Heart left ventricle (tissue), 16 donors: ENCODE data around the gene FAHD2A. TPM values are rescaled to one million over a fixed set of nuclear protein-coding genes. Genes with fewer than 3 reads are reported as not detected.

Experiments
- ATAC-seq, 4 donors: fragments of 200-7000 bp; cut with Tn5 transposase; one replicate each; pipeline ENCODE4 v1.9.1; 2020 to 2022; ENCODE audit warnings: moderate library complexity in 4 of 4, mild to moderate bottlenecking in 3 of 4, moderate number of reproducible peaks in 1 of 4
- DNase-seq, 5 donors: peaks; one replicate each; pipeline ENCODE4 v3.0.0-alpha.2; 2020
- H3K27ac ChIP-seq, 12 donors: fragments of 200-600 bp; sonication (generic) in 4 of 12; one replicate each; pipeline versions ENCODE4 v1.5.0 to v1.8.0; 2016 to 2022; ENCODE audit warnings: mild to moderate bottlenecking in 2 of 12
- H3K27me3 ChIP-seq, 9 donors: fragments of 200-600 bp; sonication (generic) in 2 of 9; one replicate each; pipeline versions ENCODE4 v1.5.1 to v1.8.0; 2016 to 2022; ENCODE audit warnings: mild to moderate bottlenecking in 3 of 9
- H3K36me3 ChIP-seq, 9 donors: fragments of 200-600 bp; sonication (generic) in 2 of 9; one replicate each; pipeline versions ENCODE4 v1.5.0 to v1.8.0; 2018 to 2022; ENCODE audit warnings: mild to moderate bottlenecking in 2 of 9
- H3K4me1 ChIP-seq, 12 donors: fragments of 200-600 bp; sonication (generic) in 4 of 12; one replicate each; pipeline versions ENCODE4 v1.5.0 to v1.8.0; 2016 to 2022; ENCODE audit warnings: mild to moderate bottlenecking in 3 of 12
- H3K4me3 ChIP-seq, 12 donors: fragments of 200-600 bp; sonication (generic) in 4 of 12; one replicate each; pipeline versions ENCODE4 v1.5.0 to v1.8.0; 2017 to 2022; ENCODE audit warnings: mild to moderate bottlenecking in 9 of 12, moderate library complexity in 4 of 12
- H3K9me3 ChIP-seq, 12 donors: fragments of 200-600 bp; sonication (generic) in 4 of 12; one replicate each; pipeline versions ENCODE4 v1.5.0 to v1.8.0; 2016 to 2022; ENCODE audit warnings: mild to moderate bottlenecking in 1 of 12
- POLR2A ChIP-seq, 2 donors: fragments of 450-650 bp; IDR thresholded peaks; one replicate each; pipeline ENCODE4 v1.6.1; 2017; ENCODE audit warnings: antibody characterized with exemption in 2 of 2, mild to moderate bottlenecking in 2 of 2, moderate library complexity in 2 of 2
- WGBS, 4 donors: extraction: QIAGEN DNeasy Blood & Tissue Kit in 2 of 4; methylation state at CpG; one replicate each; pipeline versions ENCODE4 v1.1.5 to v1.1.7; 2013 to 2018; 5-methylcytosine and 5-hydroxymethylcytosine counted together
- intact Hi-C, 10 donors: fragments of 100-400 bp; cut with DNase I; formaldehyde crosslinking; loops; one replicate each; pipeline versions ENCODE4 v1.11.1 to v1.14.2; 2022
- polyA plus RNA-seq, 2 donors: library from polyadenylated mRNA; stranded (reverse); fragments of 200-250 nt; gene quantifications; one replicate each; pipeline ENCODE4 v1.2.3, GENCODE V29; 2013
- total RNA-seq, 9 donors: library from RNA; depleted of rRNA in 2 of 9; stranded (reverse); fragments of >200 nt in 2 of 9; fragmentation: NEBNext Ultra II Directional in 3 of 9; extraction: Animal tissue kit (Norgen Biotek cat#: 25700) in 3 of 9; gene quantifications; one replicate each; pipeline versions ENCODE4 v1.1.0 to v1.2.4, GENCODE V29; 2016 to 2023
- TF ChIP-seq, protein P1 (sequence below), 12 donors: fragments of 200-600 bp; sonication (generic) in 4 of 12; IDR thresholded peaks; one replicate each; pipeline versions ENCODE4 v1.5.0 to v1.8.0; 2018 to 2022; ENCODE audit warnings: antibody characterized with exemption in 12 of 12, mild to moderate bottlenecking in 5 of 12
- donor health status: ischemic (EF 13 %, LVEDD 7.1; RV severe dilation, severe dysfunction).
- donor health status: healthy with polysubstance abuse.
- donor health status: DM: no; HTN: yes; CAD: no.
- donor health status: DM: no; HTN: no; CAD: no.
- donor health status: ischemic (EF 25% LVEDD 6.9; RV normal size, moderate dysfunction).
- donor health status: ischemic (EF 25% LVEDD 5.7; RV mildly dilated, moderate dysfunction).
- donor health status: healthy.
- donor health status: DM: yes; HTN: yes; CAD: no.
- donor health status: ischemic (EF 35%, LVEDD 5.7; RV mildly dilated, moderate dysfunction).
- donor health status: nonischemic (EF 11% LVEDD 7.7; RV severe dilation, severe dysfunction).
- donor health status: DM: yes; HTN: yes; CAD: no.
- donor health status: PGD.
- donor health status: ischemic (EF 29% LVEDD 5.4; RV normal size, mild dysfunction).
- donor health status: nonischemic (EF 23%, LVEDD 6.1; RV moderate dilation, normal function).

The FAHD2A gene
- total and polyA plus RNA-seq, 11 donors, result 26.2 to 51.7 (median 34.6) TPM

DNA sequence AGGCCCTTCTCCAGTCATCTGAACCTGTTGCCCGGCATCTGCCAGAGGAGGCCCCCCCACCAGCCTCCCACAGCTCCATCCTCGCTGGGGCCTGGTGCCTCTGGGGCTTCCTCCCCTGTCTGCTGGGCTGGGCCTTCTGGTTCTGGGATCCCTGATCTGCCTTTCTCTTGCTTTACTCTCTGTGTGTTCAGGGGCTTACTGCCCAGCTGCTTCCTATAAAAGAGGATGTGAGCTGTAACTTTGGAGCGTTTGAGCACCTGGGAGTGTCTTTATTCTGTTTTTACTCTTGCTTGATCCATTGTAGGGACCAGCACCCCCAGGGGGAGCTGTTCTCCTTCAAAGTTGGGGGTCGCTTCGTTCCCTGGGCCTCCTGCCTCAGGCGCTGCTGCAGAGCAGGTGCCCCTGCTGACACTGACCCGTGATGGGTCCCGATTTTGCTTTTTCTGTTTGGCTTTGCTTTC, 23.1 kb upstream of the FAHD2A start:
- TF ChIP-seq POLR2A (IDR thresholded peaks at IDR 0.05), result no peak
- TF ChIP-seq, protein P1, sequence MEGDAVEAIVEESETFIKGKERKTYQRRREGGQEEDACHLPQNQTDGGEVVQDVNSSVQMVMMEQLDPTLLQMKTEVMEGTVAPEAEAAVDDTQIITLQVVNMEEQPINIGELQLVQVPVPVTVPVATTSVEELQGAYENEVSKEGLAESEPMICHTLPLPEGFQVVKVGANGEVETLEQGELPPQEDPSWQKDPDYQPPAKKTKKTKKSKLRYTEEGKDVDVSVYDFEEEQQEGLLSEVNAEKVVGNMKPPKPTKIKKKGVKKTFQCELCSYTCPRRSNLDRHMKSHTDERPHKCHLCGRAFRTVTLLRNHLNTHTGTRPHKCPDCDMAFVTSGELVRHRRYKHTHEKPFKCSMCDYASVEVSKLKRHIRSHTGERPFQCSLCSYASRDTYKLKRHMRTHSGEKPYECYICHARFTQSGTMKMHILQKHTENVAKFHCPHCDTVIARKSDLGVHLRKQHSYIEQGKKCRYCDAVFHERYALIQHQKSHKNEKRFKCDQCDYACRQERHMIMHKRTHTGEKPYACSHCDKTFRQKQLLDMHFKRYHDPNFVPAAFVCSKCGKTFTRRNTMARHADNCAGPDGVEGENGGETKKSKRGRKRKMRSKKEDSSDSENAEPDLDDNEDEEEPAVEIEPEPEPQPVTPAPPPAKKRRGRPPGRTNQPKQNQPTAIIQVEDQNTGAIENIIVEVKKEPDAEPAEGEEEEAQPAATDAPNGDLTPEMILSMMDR (IDR thresholded peaks at IDR 0.05), result peak in 1 of 12 donors; percentile 9
- peaks cover 0 to 12% (median 0%) of the 10 kb centered on the region in 9 donors for H3K36me3 ChIP-seq
- WGBS, 4 donors, result 51 to 59% (median 55%) methylated on average over 8 of the region's 8 CpGs
- H3K9me3 ChIP-seq, result no peaks in the 10 kb centered on the region
- ATAC-seq (no peak), DNase-seq (no peak)
- no peak overlapping the region for H3K27ac ChIP-seq
- intact Hi-C loops, result no loop called here
- H3K4me3 ChIP-seq, result no peak overlapping the region
- no peaks in the 10 kb centered on the region for H3K27me3 ChIP-seq
- H3K4me1 ChIP-seq, result peaks cover 0 to 3% (median 0%) of the 10 kb centered on the region in 12 donors

DNA sequence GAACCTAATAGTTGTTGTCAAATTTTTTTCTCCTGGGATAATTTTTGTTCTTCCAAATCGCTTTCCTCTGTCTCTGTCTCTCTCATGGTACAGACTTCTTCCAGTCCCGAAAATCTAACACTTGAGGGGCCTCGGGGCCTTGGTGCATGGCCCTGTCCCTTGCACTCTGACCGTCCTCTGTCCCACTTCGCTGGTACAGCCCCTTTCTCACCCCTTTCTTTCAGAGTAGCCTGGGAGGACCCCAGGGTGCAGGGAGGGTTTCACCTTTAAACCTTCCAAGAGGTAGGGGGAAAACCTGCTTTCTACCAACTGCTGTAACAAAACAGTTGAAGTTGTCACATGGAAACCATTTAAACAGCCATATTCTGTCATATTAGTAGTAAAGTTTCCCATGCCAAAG, 22.2 kb upstream of the FAHD2A start:
- no peak for DNase-seq
- TF ChIP-seq, protein P1 (IDR thresholded peaks at IDR 0.05), result no peak
- TF ChIP-seq POLR2A (IDR thresholded peaks at IDR 0.05), result no peak
- no peaks in the 10 kb centered on the region for H3K9me3 ChIP-seq
- H3K4me1 ChIP-seq, result peaks cover 0 to 12% (median 2%) of the 10 kb centered on the region in 12 donors
- H3K27ac ChIP-seq, result no peak overlapping the region
- intact Hi-C loops, result no loop called here
- no peak overlapping the region for H3K4me3 ChIP-seq
- H3K27me3 ChIP-seq, result no peaks in the 10 kb centered on the region
- 87 to 91% (median 88%) methylated on average over 5 of the region's 5 CpGs for WGBS, 4 donors
- H3K36me3 ChIP-seq, result peaks cover 0 to 12% (median 0%) of the 10 kb centered on the region in 9 donors
- ATAC-seq, result no peak

DNA sequence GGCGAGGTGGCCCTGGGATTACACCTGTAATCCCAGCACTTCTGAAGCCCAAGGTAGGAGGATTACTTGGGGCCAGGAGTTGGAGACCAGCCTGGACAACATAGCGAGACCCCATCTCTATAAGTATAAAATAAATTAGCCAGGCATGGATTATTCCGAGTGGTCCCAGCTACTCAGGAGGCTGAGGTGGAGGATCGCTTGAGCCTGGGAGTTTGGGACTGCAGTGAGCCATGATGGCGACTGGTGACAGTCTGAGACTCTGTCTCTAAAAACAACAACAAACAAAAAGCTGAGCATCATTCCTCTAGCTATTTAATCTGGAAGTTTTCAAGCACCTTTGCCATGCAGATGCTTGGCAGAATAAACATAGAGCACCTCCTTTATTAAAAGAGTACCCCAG, 21.8 kb upstream of the FAHD2A start:
- WGBS, 4 donors, result 91 to 95% (median 93%) methylated on average over 5 of the region's 5 CpGs
- no peak for ATAC-seq
- intact Hi-C loops, result no loop called here
- TF ChIP-seq POLR2A (IDR thresholded peaks at IDR 0.05), result no peak
- TF ChIP-seq, protein P1 (IDR thresholded peaks at IDR 0.05), result no peak
- H3K4me3 ChIP-seq, result no peak overlapping the region
- peaks cover 0 to 12% (median 0%) of the 10 kb centered on the region in 9 donors for H3K36me3 ChIP-seq
- H3K27ac ChIP-seq, result no peak overlapping the region
- H3K9me3 ChIP-seq, result no peaks in the 10 kb centered on the region
- no peaks in the 10 kb centered on the region for H3K27me3 ChIP-seq
- DNase-seq, result no peak
- H3K4me1 ChIP-seq, result peaks cover 0 to 16% (median 2%) of the 10 kb centered on the region in 12 donors

DNA sequence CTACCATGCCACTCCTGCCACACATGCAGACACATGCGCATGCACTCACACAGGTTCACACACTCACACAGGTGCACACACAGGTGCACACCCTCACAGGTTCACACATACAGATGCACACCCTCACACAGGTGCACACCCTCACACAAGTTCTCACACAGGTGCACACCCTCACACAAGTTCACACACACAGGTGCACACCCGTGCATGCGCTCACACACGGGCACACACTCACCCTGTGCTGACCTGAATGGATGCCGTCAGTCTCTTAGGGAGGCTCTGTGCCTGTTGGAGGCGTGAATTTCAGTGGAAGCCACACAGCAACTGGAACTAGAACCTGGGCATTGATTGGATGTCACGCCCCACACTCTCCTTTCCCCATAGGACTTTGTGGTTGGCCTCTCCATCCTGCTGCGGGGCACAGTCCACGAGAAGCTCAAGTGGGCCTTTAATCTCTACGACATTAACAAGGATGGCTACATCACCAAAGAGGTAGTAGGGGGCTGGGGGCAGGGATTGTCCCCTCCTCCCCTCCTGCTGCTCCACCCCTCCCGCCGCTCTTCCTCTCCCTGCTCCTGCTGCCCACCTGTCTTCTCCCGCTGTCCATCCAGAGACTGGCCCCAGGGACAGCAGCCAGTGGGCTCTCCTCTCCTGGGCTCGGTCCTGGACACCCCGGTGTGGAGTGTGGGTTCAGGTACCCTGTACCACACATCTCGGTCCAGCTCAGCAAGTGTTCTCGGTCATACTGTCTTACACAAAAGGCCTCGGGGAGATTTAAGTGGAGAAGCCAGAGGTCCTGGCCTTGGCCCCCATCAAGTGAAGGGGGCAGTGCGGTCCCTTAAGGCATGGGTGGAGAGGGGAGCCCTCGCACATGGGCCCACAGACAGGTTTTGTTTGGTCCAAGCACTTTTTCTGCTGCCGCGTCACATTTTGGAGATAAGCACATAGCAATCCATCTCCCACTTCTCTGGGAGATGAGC, 21.0 kb upstream of the FAHD2A start:
- intact Hi-C loops, result no loop called here
- ATAC-seq, result no peak
- Histone ChIP-seq H3K9me3 (no peaks in the 10 kb centered on the region), H3K4me1 (peaks cover 0 to 21% (median 2%) of the 10 kb centered on the region in 12 donors), H3K36me3 (peaks cover 0 to 9% (median 0%) of the 10 kb centered on the region in 9 donors), H3K27ac (no peak overlapping the region), H3K4me3 (no peak overlapping the region), H3K27me3 (no peaks in the 10 kb centered on the region)
- TF ChIP-seq, protein P1 (IDR thresholded peaks at IDR 0.05), result no peak
- no peak for TF ChIP-seq POLR2A (IDR thresholded peaks at IDR 0.05)
- 86 to 92% (median 88%) methylated on average over 20 to 22 of the region's 22 CpGs for WGBS, 4 donors
- DNase-seq, result no peak
